GM23248 (cell line): ENCODE measurements around the gene RAMACL.

ENCODE experiments used
- EZH2 ChIP-seq: fragments of 200-600 bp; sonication (generic); IDR thresholded peaks from 2 replicates; pipeline ENCODE4 v1.6.1; 2018; ENCODE audit warnings: antibody characterized with exemption, mild to moderate bottlenecking; ENCODE audit not compliant: insufficient read depth, poor library complexity, severe bottlenecking
- EZH2phosphoT487 ChIP-seq: fragments of 200-600 bp; sonication (generic); IDR thresholded peaks from 2 replicates; pipeline ENCODE4 v1.6.1; 2018; ENCODE audit warnings: antibody characterized with exemption, moderate library complexity, mild to moderate bottlenecking, low read depth; ENCODE audit not compliant: insufficient read depth

GRCh38 chr6:166566026-166567011 lies 20.2 kb downstream of the RAMACL start:
- TF ChIP-seq EZH2phosphoT487 (no peak), EZH2 (no peak)
